Common myeloid progenitor, CD34-positive (primary cell): Measurements from ENCODE around the gene FREM2.

Experiments
- CTCF ChIA-PET: fragments of 350-600 bp; sonication (Branson Sonifier 250); formaldehyde crosslinking; loops from one replicate; lab custom pipeline; 2021; ENCODE audit warnings: antibody characterized with exemption; lab: Charles Lee
- POLR2A ChIA-PET: fragments of 350-600 bp; sonication (Branson Sonifier 250); formaldehyde crosslinking; loops from one replicate; lab custom pipeline; 2021; ENCODE audit warnings: antibody characterized with exemption; lab: Charles Lee
- DNase-seq, 3 donors: peaks; one replicate each; pipeline versions ENCODE4 v3.0.0 to v3.0.0-alpha.2; 2013
- H3K27ac ChIP-seq, 2 experiments: 1 replicate in 1 of 2; 2 replicates in 1 of 2; pipeline ENCODE4 v1.7.0; 2013; ENCODE audit warnings: inconsistent platforms in 2 of 2, low read length in 2 of 2, mild to moderate bottlenecking in 2 of 2, low read depth in 1 of 2, moderate library complexity in 1 of 2; ENCODE audit not compliant: severe bottlenecking in 2 of 2, insufficient read depth in 1 of 2, poor library complexity in 1 of 2
- H3K27me3 ChIP-seq, 5 experiments: replicated peaks in 2 of 5; 1 replicate in 3 of 5; 2 replicates in 2 of 5; pipeline versions ENCODE4 v1.6.1 to v1.7.0; 2013; ENCODE audit warnings: low read length in 4 of 5, mild to moderate bottlenecking in 2 of 5, moderate library complexity in 2 of 5, inconsistent platforms in 1 of 5; ENCODE audit not compliant: insufficient read depth in 5 of 5, control insufficient read depth in 4 of 5
- H3K36me3 ChIP-seq, 4 experiments: 1 replicate in 2 of 4; 2 replicates in 2 of 4; pipeline versions ENCODE4 v1.6.1 to v1.7.0; 2013; ENCODE audit warnings: low read length in 3 of 4, control low read depth in 1 of 4, mild to moderate bottlenecking in 1 of 4; ENCODE audit not compliant: control insufficient read depth in 4 of 4, insufficient read depth in 4 of 4
- H3K4me1 ChIP-seq, 4 experiments: 1 replicate in 3 of 4; 2 replicates in 1 of 4; pipeline versions ENCODE4 v1.6.1 to v1.7.1; 2013; ENCODE audit warnings: low read length in 3 of 4, mild to moderate bottlenecking in 3 of 4, control low read depth in 1 of 4, inconsistent platforms in 1 of 4, moderate library complexity in 1 of 4; ENCODE audit not compliant: control insufficient read depth in 4 of 4, insufficient read depth in 4 of 4; ENCODE audit errors: control extremely low read depth in 1 of 4
- H3K4me3 ChIP-seq, 7 experiments: 1 replicate in 4 of 7; 2 replicates in 3 of 7; pipeline versions ENCODE4 v1.5.1 to v1.7.0; 2013; ENCODE audit warnings: mild to moderate bottlenecking in 7 of 7, low read length in 6 of 7, moderate library complexity in 6 of 7, inconsistent platforms in 2 of 7, low read depth in 2 of 7, control low read depth in 1 of 7; ENCODE audit not compliant: insufficient read depth in 4 of 7, control insufficient read depth in 1 of 7; ENCODE audit errors: extremely low read depth in 1 of 7
- H3K9me3 ChIP-seq, 5 experiments: 1 replicate in 4 of 5; 2 replicates in 1 of 5; pipeline versions ENCODE4 v1.6.1 to v1.7.1; 2013; ENCODE audit warnings: low read length in 4 of 5, mild to moderate bottlenecking in 2 of 5, inconsistent platforms in 1 of 5, low read depth in 1 of 5, moderate library complexity in 1 of 5; ENCODE audit not compliant: control insufficient read depth in 4 of 5, insufficient read depth in 2 of 5; ENCODE audit errors: control extremely low read depth in 1 of 5
- WGBS: methylation state at CpG from one replicate; pipeline ENCODE4 v1.1.5; 2013; ENCODE audit not compliant: insufficient coverage; 5-methylcytosine and 5-hydroxymethylcytosine counted together

FREM2 gene

DNA sequence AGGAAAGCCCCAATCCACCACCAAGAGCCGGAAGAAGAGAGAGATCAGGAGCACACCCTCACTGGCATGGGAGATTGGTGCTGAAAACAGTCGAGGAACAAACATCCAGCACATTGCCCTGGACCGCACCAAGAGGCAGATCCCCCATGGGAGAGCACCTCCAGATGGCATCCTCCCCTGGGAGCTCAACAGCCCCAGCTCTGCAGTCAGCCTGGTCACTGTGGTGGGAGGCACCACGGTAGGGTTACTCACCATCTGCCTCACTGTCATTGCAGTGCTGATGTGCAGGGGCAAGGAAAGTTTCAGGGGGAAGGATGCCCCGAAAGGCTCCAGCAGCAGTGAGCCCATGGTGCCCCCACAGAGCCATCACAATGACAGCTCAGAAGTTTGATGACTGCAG, 193.5 kb downstream of the FREM2 start:
- H3K9me3 ChIP-seq: no peaks in the 10 kb centered on the region
- no peak overlapping the region for H3K4me3 ChIP-seq
- DNase-seq: no peak
- H3K4me1 ChIP-seq: no peaks in the 10 kb centered on the region
- WGBS: 87% methylated on average over 3 of the region's 5 CpGs
- H3K27me3 ChIP-seq: peaks cover 0 to 6% (median 0%) of the 10 kb centered on the region in 5 experiments
- H3K36me3 ChIP-seq: no peaks in the 10 kb centered on the region
- POLR2A ChIA-PET: no interaction called here
- H3K27ac ChIP-seq: no peak overlapping the region
- CTCF ChIA-PET: no interaction called here

GRCh38 chr13:38883783-38884182, 196.9 kb downstream of the FREM2 start:
- H3K27me3 ChIP-seq: peaks cover 0 to 6% (median 0%) of the 10 kb centered on the region in 5 experiments
- no peak overlapping the region for H3K27ac ChIP-seq
- no peaks in the 10 kb centered on the region for H3K36me3 ChIP-seq
- H3K9me3 ChIP-seq: no peaks in the 10 kb centered on the region
- no peak for DNase-seq
- ChIA-PET POLR2A (no interaction called here), CTCF (interaction anchor here (0.9 to 1.2 kb wide), 2 partner anchors 13 to 14 kb away, joined by 3 to 4 read pairs; no protein-coding TSS in a partner anchor)
- no peak overlapping the region for H3K4me3 ChIP-seq
- no peaks in the 10 kb centered on the region for H3K4me1 ChIP-seq
- WGBS: 93% methylated on average over 2 of the region's 2 CpGs

- H3K27me3 ChIP-seq: peaks cover 0 to 3% (median 0%) of the 10 kb centered on the region in 5 experiments
- H3K9me3 ChIP-seq: no peaks in the 10 kb centered on the region
- 90% methylated on average over 4 of the region's 4 CpGs for WGBS
- H3K36me3 ChIP-seq: no peaks in the 10 kb centered on the region
- no peak overlapping the region for H3K4me3 ChIP-seq
- H3K4me1 ChIP-seq: no peaks in the 10 kb centered on the region
- H3K27ac ChIP-seq: no peak overlapping the region
- CTCF ChIA-PET: no interaction called here
- POLR2A ChIA-PET: no interaction called here
- DNase-seq: no peak
These were observed 201.4 kb downstream of the FREM2 start for GRCh38 chr13:38888309-38888708.

DNA sequence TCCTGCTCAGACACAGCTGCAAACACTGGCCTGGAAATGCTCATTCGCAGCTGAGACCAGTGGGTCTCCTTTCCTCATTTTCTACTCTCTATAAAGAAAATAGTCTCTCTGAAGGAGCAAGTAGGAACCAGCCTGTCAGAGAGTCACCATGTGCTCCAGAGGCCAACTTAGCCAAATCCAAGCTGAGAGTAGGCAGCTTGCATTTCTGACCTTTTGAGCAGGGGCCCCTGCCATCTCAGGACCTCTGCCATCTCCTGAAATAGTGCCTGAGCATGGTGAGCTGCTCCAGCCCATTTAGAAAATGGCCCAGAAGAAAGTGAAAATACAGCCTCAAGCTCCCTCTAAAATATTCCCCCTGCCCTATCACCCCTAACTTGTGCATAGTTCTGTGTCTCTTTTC, 208.2 kb downstream of the FREM2 start:
- no peaks in the 10 kb centered on the region for H3K4me1 ChIP-seq
- ChIA-PET CTCF (no interaction called here), POLR2A (no interaction called here)
- H3K27me3 ChIP-seq: no peaks in the 10 kb centered on the region
- H3K9me3 ChIP-seq: no peaks in the 10 kb centered on the region
- H3K36me3 ChIP-seq: no peaks in the 10 kb centered on the region
- DNase-seq: no peak
- H3K4me3 ChIP-seq: no peak overlapping the region
- no CpG with 5 or more reads among the region's 1 CpG for WGBS
- no peak overlapping the region for H3K27ac ChIP-seq

GRCh38 chr13:38897521-38897920, 210.6 kb downstream of the FREM2 start:
- ChIA-PET POLR2A (no interaction called here), CTCF (no interaction called here)
- H3K4me3 ChIP-seq: no peak overlapping the region
- no peaks in the 10 kb centered on the region for H3K27me3 ChIP-seq
- WGBS: 97% methylated on average over 6 of the region's 6 CpGs
- H3K27ac ChIP-seq: no peak overlapping the region
- DNase-seq: no peak
- no peaks in the 10 kb centered on the region for H3K4me1 ChIP-seq
- H3K9me3 ChIP-seq: no peaks in the 10 kb centered on the region
- H3K36me3 ChIP-seq: no peaks in the 10 kb centered on the region

DNA sequence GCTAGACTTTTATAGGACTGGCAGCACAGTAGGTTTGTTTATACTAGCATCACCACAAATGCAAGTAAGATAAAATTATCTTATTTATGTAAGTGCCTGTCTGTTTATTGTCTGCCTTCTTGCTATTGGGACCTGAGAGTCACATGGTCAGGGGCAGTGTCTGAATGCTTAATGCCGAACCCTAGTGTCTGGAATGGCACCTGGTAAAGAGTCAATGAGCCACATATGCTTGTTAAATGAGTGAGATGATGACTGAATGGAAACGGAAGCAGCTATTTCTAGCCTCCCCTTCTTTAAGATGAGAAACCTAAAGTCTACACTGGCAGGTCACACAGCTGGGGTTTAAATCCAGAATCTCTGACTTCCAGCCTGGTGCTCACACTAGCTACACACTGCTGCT, 211.6 kb downstream of the FREM2 start:
- 100% methylated on average over 1 of the region's 2 CpGs for WGBS
- Histone ChIP-seq H3K27ac (no peak overlapping the region), H3K4me1 (no peaks in the 10 kb centered on the region), H3K4me3 (no peak overlapping the region), H3K27me3 (no peaks in the 10 kb centered on the region), H3K36me3 (no peaks in the 10 kb centered on the region), H3K9me3 (no peaks in the 10 kb centered on the region)
- CTCF ChIA-PET: no interaction called here
- no peak for DNase-seq
- POLR2A ChIA-PET: no interaction called here

DNA sequence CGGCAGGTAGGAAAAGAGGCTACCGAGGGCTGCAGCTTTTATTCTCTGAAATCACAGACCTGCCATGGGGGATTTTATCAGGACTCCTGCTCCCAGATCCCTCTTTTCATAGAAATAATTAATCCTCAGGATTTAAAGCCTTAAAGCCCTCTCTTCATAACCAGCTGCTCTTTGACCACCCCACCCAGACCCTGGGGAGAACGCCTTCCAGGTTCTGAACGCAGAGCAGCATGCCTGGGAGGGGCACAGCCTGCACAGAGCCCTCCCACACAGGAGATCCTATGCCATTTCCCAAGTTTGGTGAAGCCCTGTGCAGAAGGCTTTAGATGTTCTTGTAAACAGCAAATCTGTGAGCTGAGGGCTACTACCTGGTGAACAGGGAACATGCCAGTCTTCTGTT, 212.7 kb downstream of the FREM2 start:
- WGBS: 96% methylated on average over 4 of the region's 4 CpGs
- Histone ChIP-seq H3K27ac (no peak overlapping the region), H3K4me1 (no peaks in the 10 kb centered on the region), H3K36me3 (no peaks in the 10 kb centered on the region), H3K9me3 (no peaks in the 10 kb centered on the region), H3K4me3 (no peak overlapping the region), H3K27me3 (no peaks in the 10 kb centered on the region)
- DNase-seq: no peak
- ChIA-PET POLR2A (no interaction called here), CTCF (no interaction called here)
